Measurements from ENCODE around the gene SKA1.
A peak's percentile ranks its signal among the peaks of the same experiment; 100 is the strongest.

Gene SKA1

GRCh38 chr18:50374753-50375391 lies at the start of gene SKA1:
Gene SKA1 (plus strand): TSS chr18:50375046. CDS start chr18:50375831, 785 bp downstream.
- peak; percentile 94 for DNase-seq (ENCODE audit: low spot score)

GRCh38 chr18:50327983-50328382 lies 46.9 kb upstream of the SKA1 start:
- DNase-seq (ENCODE audit: low spot score): no peak

GRCh38 chr18:50330176-50330575 lies 44.7 kb upstream of the SKA1 start:
- no peak for DNase-seq (ENCODE audit: low spot score)

- DNase-seq (ENCODE audit: low spot score): no peak
Measured at GRCh38 chr18:50331691-50332090, 43.2 kb upstream of the SKA1 start.

GRCh38 chr18:50334546-50335152 lies 40.2 kb upstream of the SKA1 start:
- no peak for DNase-seq (ENCODE audit: low spot score)

- DNase-seq (ENCODE audit: low spot score): no peak
Measured at GRCh38 chr18:50338122-50338521, 36.7 kb upstream of the SKA1 start.

- no peak for DNase-seq (ENCODE audit: low spot score)
Measured at GRCh38 chr18:50338715-50339114, 36.1 kb upstream of the SKA1 start.

GRCh38 chr18:50340078-50340477 lies 34.8 kb upstream of the SKA1 start:
- no peak for DNase-seq (ENCODE audit: low spot score)

- no peak for DNase-seq (ENCODE audit: low spot score)
Measured at GRCh38 chr18:50341443-50341842, 33.4 kb upstream of the SKA1 start.

GRCh38 chr18:50350699-50351098 lies 24.1 kb upstream of the SKA1 start:
- no peak for DNase-seq (ENCODE audit: low spot score)

- peak; percentile 43 for DNase-seq (ENCODE audit: low spot score)
Measured at GRCh38 chr18:50356036-50356945, 18.6 kb upstream of the SKA1 start.

GRCh38 chr18:50358844-50359243 lies 16.0 kb upstream of the SKA1 start:
- DNase-seq (ENCODE audit: low spot score): no peak

- DNase-seq (ENCODE audit: low spot score): no peak
Measured at GRCh38 chr18:50359806-50360205, 15.0 kb upstream of the SKA1 start.

- DNase-seq (ENCODE audit: low spot score): no peak
Measured at GRCh38 chr18:50360611-50361010, 14.2 kb upstream of the SKA1 start.

GRCh38 chr18:50369672-50370071 lies 5.2 kb upstream of the SKA1 start:
- no peak for DNase-seq (ENCODE audit: low spot score)

GRCh38 chr18:50372743-50373142 lies 2.1 kb upstream of the SKA1 start:
- no peak for DNase-seq (ENCODE audit: low spot score)

- no peak for DNase-seq (ENCODE audit: low spot score)
Measured at GRCh38 chr18:50373561-50374219, 1.2 kb upstream of the SKA1 start.

- DNase-seq (ENCODE audit: low spot score): no peak
Measured at GRCh38 chr18:50374220-50374752, 560 bp upstream of the SKA1 start.

GRCh38 chr18:50377061-50377798 lies 2.4 kb downstream of the SKA1 start:
- DNase-seq (ENCODE audit: low spot score): no peak

- no peak for DNase-seq (ENCODE audit: low spot score)
Measured at GRCh38 chr18:50388988-50389387, 14.1 kb downstream of the SKA1 start.

GRCh38 chr18:50393802-50394201 lies 19.0 kb downstream of the SKA1 start:
- DNase-seq (ENCODE audit: low spot score): no peak

Measured in RKO (cell line).